NCI-H526 (cell line): ENCODE measurements around the gene HAVCR2.

Experiments
- DNase-seq, 2 experiments: peaks; one replicate each; lab custom pipeline; 2025; lab: John Stamatoyannopoulos, UW

HAVCR2 gene

DNA sequence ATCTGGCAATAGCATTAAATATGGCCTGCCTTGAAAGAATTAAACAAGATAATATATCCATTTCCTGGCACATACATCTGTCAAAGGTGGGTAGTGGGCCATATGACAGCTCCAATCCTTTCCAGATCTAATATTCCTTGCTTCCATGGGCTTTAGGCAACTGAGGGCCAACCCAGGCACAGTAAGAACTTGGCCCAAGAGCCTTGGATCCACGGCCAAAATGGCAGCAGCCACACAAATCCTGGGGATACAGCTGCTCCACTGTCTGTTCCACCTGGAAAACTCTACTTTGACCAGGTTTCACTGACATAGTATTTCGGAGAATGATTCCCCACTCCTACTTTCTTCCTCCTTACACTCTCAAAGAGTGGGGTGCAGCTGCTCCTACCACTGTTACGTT, 63.2 kb downstream of the HAVCR2 start:
- no peak for DNase-seq

DNA sequence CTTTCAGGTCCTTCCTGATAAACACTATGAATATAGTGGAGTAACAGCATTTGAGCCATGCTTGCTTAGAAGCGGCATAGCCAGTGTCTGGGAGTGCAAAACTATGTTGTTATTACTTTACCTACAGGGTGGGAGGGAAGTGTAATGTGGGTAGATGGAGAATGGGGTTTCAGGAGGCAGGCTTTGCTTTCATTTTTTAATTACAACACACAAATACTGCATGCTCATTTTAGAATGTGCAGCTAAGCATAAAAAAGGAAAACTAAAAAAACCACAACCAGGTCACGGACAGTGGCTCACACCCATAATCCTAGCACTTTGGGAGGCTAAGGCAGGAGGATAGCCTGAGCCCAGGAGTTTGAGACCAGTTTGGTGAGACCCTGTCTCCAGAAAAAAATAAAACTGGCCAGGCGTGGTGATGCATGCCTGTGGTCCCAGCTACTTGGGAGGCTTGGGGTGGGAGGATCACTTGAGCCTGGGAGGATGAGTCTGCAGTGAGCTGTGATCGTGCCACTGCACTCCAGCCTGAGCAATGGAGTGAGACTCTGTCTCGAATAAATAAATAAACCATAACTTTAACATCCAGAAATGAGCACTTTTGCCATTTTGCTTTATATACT, 70.2 kb downstream of the HAVCR2 start:
- no peak for DNase-seq
